Testis (tissue), 2 donors: ENCODE results near the gene TMUB1.

Experiments
- CTCF ChIP-seq, 3 experiments: fragments of 450-650 bp in 2 of 3; fragments of 200-600 bp in 1 of 3; sonication (generic) in 1 of 3; IDR thresholded peaks; one replicate each; pipeline ENCODE4 v1.5.1; 2016 to 2019; ENCODE audit warnings: antibody characterized with exemption in 3 of 3, mild to moderate bottlenecking in 2 of 3, moderate library complexity in 1 of 3
- POLR2A ChIP-seq: fragments of 450-650 bp; IDR thresholded peaks from one replicate; pipeline ENCODE4 v1.6.1; 2017; ENCODE audit warnings: antibody characterized with exemption, mild to moderate bottlenecking, moderate library complexity

DNA sequence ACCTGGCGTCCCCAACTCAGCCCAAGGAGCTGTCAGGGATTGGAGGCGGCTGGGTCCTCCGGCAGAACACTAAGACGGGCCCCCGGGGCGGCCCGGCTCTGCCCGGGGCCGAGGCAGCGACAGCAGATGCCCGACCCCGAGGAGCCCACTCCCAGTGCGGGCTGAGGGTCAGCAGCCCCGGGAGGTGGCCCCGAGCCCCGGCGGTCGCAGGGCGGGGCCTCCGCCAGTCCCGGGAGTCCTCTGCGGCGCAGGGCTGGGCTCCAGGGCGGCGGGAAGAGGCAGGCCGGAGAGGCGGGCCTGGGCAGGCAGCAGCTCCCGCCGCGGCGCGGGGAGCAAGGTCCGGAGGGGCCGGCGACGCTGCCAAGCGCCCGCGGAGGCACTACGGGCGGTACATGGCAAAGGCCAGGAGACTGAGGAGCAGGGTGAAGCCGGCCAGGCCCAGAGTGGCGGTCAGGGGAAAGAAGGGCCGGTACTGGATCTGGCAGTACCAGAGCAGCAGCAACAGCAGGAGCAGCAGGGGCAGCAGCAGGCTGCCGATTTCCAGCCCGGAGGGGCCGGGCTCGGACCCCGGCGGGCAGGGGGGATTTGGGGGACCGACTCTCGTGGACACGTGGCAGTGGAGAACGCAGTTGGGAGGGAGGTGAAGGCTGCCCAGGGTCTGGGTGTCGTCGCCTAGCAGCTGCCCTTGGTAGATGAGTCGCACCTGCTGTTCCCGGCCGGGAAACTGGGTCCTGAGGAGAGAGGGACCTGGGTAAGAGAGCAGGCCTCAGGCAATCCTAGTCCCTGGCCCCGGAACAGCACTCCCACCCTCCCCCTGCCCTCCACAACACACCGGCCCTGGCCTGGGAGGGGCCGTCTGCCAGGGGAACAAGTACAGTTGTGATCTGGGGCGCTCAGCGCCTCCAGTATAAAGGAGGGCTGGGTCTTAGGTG lies 1.9 kb downstream of the TMUB1 start:
- TF ChIP-seq CTCF (IDR thresholded peaks at IDR 0.05) = no peak
- no peak for TF ChIP-seq POLR2A
